CD4-positive, alpha-beta T cell treated with Interleukin-1 beta for 1 hour (primary cell): ENCODE data around the gene TAGAP.
"Not testable (repeated sequence)": the region's sequence is repeated elsewhere in the genome, so short reads cannot be mapped to it uniquely, and the experiment has no call there.

ENCODE experiments used
- DNase-seq, 2 donors: peaks; one replicate each; pipeline ENCODE4 v3.0.0-alpha.2; 2020 to 2022

Gene TAGAP

DNA sequence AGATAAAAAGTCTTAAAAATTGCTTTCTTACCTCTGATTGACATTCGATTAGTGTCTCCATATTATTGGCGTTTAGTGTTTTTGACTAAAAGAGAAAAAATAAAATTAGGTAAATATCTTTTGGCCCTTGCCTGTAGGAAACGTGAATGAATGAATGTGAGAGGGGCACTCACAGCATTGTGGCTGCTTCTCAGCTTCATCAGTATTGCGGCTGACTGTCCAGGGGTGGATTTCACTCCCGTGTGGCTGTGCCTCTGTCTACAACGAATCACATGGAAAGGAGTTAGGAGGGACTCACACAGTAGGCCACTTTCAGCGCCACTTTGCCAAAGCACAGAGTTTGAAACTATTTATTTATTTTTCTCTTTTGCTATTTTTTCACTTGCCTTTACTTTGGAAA, 844 bp downstream of the TAGAP start:
- peak; percentile 54 to 59 for DNase-seq

DNA sequence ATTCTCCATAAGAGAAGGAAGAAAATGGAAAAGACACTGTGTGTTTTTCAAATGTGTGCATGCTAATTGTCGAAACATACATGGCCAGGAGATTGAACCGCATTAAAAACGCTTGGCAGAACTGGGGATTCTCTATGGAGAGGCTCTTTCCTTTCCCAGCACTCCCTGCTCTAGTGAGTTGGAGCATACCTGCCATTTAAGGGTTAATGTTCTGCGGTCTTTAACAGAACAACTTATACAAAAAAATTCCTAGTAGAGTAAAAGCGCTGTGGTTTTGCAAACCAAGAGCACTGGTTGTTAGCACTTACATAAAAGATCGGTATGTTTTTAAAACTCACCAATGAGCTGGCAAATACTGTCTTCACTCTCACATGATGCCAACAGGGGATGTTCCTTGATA, 1.5 kb downstream of the TAGAP start:
- DNase-seq, result peak in 1 of 2 donors; percentile 74

DNA sequence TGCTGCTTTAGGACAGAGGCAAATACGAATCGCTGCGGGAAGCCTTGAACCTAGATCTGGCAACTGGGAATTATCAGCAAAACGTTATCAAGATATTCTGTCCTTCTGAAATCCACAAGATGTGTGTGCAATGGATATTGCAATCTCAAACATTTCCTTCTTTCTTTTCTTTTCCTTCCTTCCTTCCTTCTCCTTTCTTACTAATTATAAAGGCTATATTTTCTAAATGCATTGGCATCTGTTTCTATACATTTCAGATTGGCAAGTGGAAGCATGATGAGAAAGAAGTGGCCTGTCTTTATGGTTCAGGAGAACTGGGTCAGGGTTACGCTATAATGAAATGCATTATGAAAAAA, 2.0 kb downstream of the TAGAP start:
- DNase-seq, result no peak

DNA sequence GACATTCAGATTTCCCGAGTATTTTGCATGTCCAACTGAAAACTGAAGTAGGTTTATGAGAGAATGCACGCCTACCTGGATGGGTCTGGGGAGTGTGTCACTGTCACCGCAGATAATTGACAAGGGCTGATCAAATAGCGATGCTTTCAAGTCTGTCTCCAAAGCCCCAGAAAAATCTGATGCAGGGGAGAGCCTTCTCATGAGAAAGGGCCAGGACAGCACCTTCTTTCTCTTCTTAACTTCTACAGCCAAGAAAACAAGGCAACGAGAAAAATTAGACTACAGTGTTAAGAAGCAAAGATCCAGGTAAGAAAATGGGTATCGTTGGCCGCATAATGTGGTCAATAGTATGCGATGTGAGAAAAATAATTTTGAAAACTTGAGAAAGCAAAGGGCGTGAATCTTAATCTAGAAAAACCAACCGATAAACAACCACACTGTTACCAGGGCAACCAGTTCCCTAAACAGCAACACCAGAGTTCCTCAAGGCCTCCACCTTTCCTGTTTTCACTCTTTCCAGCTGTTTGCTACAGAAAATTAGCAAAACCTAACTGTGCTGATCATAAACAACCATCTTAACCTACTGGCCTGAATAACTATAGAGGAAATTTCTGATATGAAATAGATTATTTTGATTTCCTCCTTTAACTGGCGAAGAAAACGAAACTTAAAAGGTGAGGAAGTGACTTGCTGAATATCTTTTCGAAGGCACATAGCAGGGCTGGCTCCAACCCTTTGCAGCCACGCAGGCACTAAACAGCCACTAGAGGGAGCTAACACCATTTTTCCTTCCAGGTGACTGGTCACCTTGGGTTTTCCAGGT, 2.6 kb downstream of the TAGAP start:
- DNase-seq, result peak; percentile 89 to 91

DNA sequence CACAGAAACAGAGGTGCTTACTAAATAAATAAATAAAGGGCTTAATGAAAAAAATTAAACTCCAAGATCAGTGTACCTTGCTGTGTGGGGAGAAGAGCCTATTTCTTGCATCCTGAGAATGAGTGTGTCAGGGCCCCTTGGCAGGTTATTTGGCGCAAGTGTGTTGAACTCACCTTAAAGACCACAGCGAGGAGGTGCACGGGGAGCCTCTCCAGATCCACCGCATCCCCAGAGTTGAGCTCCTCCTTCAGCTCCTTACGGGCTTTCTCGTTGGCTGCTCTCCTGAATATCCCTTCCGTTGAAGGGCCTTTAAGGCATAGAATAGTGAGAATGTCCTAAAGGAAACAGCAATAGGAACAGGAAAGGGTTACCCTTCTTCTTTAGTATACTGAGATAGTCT, 3.6 kb downstream of the TAGAP start:
- no peak for DNase-seq

DNA sequence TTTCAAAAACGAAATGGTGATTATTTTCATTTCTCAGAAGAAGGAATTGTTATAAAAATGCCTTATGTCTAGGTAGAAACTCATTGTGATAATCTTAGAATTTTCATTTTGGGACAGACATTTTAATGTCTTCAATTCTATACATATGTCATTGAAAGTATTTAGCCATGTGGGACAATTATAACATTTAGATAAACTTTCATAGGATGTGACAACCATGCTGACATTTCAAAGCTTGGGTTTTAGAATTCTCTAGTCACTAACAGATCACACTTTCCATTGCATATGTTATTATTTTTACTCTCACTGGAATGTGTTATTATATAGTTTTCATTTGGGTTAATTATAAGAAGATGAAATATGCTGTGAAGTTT, 4.9 kb downstream of the TAGAP start:
- no peak for DNase-seq

DNA sequence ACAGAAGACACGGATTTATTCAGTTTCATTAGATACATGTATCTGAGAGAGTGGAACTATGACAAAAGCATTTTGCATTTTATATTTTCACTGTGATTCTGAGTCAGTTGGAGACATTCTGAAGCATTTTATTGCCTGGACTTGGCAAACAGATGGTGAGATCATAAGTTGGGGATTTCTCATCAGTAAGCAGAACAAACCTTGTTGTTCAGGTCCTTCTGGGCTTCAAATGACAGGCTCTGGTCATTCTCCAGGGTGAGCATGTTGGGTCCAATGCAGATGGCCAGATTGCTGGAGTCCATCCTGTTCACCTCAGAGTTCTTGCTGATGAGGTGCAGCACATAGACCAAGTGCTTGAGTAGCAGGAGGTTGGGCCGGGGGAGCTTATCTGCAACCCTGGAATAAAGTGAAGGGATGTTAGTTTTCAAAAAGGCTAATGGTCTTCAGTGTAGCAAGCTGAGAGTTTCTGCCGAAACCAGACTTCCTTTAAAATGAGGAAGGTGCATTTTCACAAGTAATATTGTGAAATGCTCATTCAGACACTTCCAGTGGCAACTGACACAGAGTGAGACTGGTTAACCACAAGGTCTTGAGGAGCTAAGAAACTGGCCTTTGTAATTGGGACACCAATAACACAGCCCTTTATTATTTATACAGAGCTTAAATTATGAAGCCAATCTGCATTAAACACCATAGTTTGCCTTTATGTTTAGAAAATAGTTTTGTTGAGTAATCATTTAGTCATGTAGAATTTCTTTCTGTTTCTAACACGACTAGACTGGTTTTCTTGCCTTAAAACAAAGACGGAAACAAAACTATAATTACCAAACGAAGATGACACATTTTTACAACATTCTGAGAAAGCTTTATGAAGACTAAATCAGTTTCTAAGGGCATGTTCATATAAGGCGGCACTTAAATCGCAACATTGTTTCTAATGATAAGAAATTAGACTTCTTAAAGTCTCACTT, 5.6 kb downstream of the TAGAP start:
- peak; percentile 62 to 69 for DNase-seq

DNA sequence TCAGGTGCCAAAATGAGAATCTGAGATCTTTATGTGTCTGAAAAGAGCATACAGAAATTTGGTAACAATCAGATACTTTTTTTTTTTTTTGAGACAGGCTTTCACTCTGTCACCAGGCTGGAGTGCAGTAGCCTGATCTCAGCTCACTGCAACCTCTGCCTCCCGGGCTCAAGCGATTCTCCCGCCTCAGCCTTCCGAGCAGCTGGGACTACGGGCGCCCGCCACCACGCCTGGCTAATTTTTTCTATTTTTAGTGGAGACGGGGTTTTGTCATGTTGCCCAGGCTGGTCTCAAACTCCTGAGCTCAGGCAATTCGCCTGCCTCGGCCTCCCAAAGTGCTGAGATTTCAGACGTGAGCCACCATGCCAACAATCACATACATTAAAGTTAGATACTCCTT, 6.5 kb downstream of the TAGAP start:
- not testable (repeated sequence) for DNase-seq

DNA sequence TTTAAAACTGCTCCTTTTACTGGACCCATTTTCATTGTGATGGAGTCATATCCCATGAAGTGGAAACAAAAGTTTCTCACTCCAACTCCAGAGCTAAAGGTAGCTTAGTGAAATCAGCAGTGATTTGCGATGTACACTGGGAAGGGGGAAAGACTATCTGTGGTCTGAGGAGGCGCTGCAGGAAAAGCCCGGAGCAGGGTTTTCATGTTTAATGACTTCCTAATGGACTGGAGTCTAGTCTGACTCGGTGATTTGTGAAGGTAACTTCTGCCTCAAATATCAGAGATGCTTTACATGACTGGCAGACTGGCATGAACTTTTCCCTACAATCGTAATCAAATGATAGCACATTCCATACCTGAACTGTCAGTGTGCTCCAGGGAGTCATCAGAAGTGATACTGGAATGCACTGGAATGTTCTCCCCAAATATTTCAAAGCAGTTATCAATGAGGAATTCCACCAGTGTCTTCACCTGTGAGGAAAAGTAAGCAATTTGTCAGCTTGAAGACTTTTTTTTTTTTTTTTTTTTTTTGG, 7.0 kb downstream of the TAGAP start:
- DNase-seq, result no peak

DNA sequence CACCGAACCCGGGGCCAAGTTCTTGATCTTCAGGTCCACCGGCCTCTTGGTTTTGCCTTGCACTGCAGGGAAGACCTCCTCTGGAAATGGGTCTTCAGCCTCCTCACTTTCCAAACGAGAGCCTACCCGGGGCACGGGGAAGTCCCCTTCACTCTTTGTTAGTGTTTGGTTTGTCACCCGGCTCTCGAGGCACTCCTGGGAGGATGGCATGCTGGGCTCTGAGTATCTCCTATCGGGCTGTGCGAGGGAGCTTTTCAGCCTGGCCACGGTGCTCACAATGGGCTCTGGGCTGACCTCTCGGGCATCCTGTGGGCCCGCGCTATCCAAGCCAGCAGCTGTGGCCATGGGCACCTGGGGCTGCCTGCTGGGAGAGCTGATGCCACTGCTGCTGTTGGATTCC, 8.1 kb downstream of the TAGAP start:
- DNase-seq, result peak in 1 of 2 donors; percentile 44

DNA sequence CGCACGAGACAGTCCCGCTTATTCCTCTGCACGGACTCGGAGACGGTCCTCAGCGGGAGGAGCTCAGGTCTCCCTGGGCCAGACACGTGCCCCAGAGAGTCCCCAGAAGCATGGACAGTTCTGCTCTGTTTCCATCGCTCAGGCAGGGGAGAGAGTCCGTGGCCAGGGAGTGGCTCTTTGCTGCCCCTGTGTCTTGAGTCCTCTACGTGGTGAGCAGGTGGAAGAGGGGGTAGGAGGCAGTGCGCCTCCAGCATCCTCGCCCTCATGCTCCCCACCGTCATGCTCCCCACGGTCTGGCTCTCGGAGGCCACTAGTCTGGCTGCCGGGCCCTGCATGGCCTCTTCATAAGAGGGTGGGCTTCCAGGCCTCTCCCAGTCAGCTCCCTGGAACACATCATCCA, 8.9 kb downstream of the TAGAP start:
- peak in 1 of 2 donors; percentile 27 for DNase-seq

DNA sequence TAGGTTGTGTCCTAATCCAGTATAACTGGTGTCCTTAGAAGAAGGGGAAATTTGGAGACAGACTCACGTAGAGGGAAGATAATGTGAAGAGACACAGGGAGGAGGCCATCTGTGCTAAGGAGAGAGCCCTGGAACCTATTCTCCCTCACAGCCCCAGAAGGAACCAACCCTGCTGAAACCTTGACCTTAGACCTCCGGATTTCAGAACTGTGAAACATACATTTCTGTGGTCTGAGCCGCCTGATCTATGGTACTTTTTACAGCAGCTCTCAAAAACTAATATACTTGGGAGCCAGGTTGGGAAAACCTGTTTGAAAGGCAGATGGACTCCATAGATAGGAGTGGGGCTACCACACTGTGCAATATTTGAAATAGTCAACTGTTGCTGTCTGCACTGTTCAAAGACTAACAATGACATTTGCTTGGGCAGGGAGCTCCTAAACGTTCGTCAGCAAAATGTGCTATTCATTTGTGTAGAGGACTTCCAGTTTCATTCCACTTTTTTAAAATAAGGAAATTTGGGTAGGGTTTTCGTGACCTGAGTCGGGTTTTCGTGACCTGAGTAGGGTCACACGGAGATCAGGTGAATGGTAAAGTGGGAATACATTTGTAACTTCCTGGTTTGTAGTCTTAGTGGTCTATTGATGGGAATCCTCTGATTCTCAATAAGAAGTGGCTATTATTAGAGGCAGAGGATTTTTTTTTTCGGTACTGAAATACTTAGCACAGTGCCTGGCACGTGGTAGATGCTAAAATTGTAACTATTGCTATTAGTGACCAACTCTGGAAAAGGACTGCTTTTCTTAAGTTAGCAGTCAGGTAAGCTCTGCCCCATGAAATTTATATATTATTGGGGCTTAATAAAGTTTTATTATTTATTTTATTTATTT, 11.4 kb downstream of the TAGAP start:
- no peak for DNase-seq

DNA sequence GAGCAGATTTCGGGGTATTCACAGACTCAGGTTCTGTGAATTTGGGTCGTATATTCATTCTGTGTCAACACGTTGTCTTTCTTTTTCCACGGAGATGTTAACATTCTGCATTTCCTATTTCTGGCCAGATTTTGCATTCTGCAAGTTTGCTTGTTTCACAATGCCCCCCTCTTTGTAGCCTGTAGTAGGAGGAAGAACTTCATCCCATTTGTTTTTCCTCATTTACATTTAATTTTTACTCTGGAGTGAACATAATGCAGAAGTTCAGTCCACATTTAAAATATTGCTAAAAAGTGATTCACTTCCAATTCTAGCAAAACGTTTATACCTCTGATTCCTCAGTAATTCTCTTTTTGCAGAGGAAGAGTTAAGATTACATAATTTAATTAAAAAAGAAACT, 12.9 kb downstream of the TAGAP start:
- no peak for DNase-seq

DNA sequence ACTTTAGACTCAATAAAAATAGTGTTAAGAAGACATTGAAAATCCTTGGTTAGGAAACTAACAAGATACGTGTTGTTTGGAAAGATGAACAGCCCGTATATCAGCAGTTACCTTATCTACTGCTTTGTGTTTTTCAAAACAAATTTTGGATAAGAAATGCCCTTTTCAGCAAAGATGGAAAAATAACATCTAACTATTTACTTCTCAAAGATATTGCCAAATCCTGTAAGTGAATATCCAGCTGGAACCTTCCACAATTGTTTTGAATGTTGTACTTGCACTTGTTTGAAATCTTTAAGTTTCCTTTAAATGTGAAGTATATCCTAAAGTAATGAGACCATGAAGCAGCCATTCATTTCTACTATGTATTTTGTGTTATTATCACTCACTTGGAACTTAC, 14.6 kb downstream of the TAGAP start:
- no peak for DNase-seq

DNA sequence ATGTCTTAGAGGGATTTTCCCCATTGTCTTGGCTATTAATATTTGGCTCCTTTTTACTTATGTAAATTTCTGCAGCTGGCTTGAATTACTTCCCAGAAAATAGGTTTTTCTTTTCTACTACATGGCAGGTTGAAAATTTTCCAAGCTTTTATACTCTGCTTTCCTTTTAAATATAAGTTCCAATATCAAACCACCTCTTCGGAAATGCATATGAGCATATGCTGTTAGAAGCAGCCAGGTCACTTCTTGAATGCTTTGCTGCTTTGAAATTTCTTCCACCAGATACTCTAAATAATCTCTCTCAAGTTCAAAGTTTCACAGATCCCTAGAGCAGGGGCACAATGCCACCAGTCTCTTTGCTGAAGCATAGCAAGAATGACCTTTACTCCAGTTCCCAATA, 19.6 kb downstream of the TAGAP start:
- not testable (repeated sequence) for DNase-seq

DNA sequence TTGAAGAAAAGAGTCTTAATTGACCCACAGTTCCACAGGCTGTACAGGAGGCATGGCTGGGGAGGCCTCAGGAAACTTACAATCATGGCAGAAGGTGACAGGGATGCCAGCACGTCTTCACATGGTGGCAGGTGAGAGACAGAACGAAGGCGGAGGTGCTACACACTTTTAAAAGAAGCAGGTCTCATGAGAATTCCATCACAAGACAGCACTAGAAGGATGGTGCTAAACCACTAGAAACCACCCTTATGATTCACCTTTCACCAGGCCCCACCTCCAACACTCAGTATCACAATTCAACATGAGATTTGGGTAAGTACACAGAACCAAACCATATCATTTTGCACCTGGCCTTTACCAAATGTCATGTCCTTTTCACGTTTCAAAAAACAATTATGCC, 20.9 kb downstream of the TAGAP start:
- DNase-seq, result no peak

DNA sequence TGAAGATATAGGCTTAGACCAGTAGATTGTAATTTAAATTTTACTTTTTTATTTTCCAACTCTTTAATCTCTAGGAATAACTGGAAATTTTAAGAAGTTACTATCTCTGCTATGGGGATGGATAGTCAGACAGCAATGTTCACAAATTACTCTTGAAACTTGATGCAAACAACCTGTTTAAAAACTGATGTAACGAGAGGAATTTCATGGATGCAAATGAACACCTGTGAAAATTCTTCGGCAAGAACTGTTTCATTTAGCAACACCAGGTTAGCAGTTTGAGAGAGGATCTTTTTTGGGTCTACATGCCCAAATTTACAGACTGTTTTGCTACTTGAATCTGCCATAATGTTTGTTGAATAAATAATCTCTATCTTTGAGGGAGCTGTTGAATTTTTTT, 24.8 kb downstream of the TAGAP start:
- no peak for DNase-seq

DNA sequence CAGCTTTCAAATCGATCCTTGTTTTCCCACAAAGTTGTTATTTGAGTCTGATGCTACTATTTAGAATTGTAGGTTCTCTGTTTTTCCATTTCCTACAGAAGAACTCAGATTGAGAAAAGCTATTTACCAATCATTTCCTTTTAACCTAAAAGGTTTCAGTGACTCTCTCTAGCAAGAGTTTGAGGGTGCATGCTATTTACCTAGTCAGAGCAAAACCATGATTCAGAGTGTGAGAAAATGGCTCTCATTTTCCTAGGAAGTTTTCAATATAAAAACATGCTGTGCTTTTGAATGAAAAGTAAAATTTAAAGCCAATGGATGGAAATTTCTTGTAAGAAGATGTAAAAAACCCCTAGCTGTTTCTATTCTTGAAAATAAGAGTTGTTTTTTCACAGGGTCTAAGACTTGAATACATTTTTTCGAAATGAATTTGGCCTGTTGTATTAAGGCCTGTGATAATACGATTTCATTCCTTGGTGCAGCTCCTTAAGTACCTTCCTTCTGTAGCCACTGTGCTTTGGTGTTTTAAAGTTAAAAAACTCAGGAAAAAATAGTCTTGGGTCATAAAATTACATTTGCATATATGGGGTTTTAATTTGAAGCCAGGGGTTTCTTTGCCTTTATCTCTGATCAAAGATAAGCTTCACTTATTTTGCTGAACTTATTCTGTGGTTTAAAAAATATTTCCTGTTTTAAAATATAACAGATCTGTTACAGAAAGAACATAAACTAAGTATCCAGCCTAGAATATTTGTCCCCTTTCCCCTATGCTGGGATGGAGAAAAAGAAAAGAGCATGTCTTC, 26.8 kb downstream of the TAGAP start:
- no peak for DNase-seq

DNA sequence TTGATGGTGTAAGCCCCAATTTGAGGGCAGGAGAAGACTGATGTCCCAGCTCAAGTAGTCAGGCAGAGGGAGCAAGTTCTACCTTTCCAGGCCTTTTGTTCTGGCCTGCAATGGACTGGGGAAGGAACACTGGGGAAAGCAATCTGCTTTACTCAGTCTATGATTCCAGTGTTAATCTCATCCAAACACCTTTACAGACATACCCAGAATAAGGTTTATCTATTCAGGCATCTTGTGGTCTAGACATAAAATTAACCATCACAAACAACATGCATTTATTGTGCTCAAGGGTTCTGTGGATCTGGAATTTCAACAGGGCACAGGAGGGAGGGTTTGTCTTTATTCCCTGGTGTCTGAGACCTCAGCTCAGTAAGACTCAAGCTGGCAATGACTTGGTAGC, 30.4 kb downstream of the TAGAP start:
- no peak for DNase-seq

DNA sequence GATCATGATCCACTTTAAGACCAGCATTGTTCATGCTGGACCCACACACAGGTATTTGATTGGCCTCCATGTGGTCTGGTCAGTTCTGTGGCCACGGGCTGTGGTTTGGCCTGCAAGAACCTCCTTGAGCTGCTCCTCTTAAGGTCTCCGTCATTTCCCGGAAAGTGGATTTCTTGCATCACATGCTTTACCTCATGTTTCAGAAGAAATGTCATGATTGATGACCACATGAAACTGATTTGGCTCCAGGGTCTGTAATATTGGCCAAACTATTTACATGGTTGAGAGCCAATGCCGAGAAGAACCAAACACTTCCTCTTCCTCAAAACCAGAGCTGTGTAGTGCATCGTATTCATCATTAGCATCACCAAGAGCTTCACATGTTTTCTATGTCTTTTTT, 31.6 kb downstream of the TAGAP start:
- DNase-seq, result no peak

DNA sequence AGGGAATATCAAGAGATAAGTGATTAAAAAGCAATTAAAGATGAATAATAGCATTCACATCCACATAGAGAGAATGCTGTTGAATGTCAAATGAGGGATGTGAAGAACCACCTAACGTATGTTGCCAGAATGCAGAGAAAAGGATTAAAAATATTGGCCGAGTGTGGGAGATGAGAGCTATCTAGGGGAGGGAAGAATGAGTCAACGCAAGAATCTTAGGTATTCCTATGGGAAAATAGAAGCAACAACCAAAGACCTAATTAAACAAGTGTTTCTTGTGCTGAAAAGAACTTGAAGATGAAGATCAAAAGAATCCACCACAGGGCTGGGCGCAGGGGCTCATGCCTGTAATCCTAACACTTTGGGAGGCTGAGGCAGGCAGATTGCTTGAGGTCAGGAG, 32.6 kb downstream of the TAGAP start:
- DNase-seq, result no peak
